Loucy (cell line): Measurements from ENCODE around the gene LMX1B.

ENCODE experiments used
- EZH2phosphoT487 ChIP-seq: fragments of 200-600 bp; IDR thresholded peaks from 2 replicates; pipeline ENCODE4 v1.6.1; 2018; ENCODE audit warnings: antibody characterized with exemption, mild to moderate bottlenecking, moderate library complexity, borderline replicate concordance
- TF ChIP-seq, protein P1 (sequence below): fragments of 200-600 bp; sonication (generic); conservative IDR thresholded peaks from 2 replicates; pipeline ENCODE4 v1.5.1; 2014; ENCODE audit warnings: mild to moderate bottlenecking, antibody characterized with exemption, low read length

- TF ChIP-seq, protein P1, sequence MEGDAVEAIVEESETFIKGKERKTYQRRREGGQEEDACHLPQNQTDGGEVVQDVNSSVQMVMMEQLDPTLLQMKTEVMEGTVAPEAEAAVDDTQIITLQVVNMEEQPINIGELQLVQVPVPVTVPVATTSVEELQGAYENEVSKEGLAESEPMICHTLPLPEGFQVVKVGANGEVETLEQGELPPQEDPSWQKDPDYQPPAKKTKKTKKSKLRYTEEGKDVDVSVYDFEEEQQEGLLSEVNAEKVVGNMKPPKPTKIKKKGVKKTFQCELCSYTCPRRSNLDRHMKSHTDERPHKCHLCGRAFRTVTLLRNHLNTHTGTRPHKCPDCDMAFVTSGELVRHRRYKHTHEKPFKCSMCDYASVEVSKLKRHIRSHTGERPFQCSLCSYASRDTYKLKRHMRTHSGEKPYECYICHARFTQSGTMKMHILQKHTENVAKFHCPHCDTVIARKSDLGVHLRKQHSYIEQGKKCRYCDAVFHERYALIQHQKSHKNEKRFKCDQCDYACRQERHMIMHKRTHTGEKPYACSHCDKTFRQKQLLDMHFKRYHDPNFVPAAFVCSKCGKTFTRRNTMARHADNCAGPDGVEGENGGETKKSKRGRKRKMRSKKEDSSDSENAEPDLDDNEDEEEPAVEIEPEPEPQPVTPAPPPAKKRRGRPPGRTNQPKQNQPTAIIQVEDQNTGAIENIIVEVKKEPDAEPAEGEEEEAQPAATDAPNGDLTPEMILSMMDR: no peak
- TF ChIP-seq EZH2phosphoT487: no peak
Measured at GRCh38 chr9:126724226-126724625, 110.5 kb downstream of the LMX1B start.
